ENCODE data around the gene GNG7.

DNA sequence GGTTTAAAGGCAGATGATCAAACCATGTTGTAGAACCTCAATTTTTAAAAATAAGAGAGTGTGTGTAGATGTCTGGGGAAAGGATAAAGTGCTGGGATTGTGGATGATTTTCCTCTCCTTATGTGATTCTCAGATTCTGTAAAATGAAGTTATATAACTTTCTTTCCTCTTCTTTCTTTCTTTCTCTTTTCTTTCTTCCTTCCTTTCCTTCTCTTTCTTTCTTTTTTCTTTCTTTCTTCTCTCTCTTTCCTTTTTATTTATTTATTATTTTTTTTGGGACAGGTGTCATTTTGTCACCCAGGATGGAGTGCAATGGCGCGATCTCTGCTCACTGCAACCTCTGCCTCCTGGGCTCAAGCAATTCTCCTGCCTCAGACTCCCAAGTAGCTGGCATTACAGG, 144.0 kb downstream of the GNG7 start:
- no peak for TF ChIP-seq EZH2phosphoT487 (IDR thresholded peaks at IDR 0.05; ENCODE audit: insufficient read depth, low read depth)
- no peak for TF ChIP-seq EZH2 (IDR thresholded peaks at IDR 0.05; ENCODE audit: insufficient read depth, poor library complexity, severe bottlenecking)
